SU-DHL-6 (cell line): ENCODE results near the gene FOXN3.

ENCODE experiments used
- H2AFZ ChIP-seq: fragments of 200-600 bp; sonication (generic); 2 replicates; pipeline ENCODE4 v1.6.1; 2014; ENCODE audit warnings: low read depth, mild to moderate bottlenecking, moderate library complexity, mixed read lengths, antibody characterized with exemption, low read length; ENCODE audit not compliant: severe bottlenecking
- H3F3A ChIP-seq: fragments of 200-600 bp; shearing (Covaris generic); 2 replicates; pipeline ENCODE4 v1.6.0; 2016; ENCODE audit warnings: antibody characterized with exemption, mild to moderate bottlenecking; ENCODE audit not compliant: insufficient read depth
- H3K27ac ChIP-seq: fragments of 200-600 bp; sonication (generic); 2 replicates; pipeline ENCODE4 v1.5.1; 2016; ENCODE audit warnings: low read depth, mild to moderate bottlenecking, low read length, moderate library complexity, mixed read lengths
- H3K27me3 ChIP-seq: fragments of 200-600 bp; sonication (generic), shearing (Covaris generic); 2 replicates; pipeline ENCODE4 v1.6.0; 2014; ENCODE audit warnings: mild to moderate bottlenecking, low read length
- H3K36me3 ChIP-seq: fragments of 200-600 bp; sonication (generic); 2 replicates; pipeline ENCODE4 v1.6.1; 2014; ENCODE audit warnings: mild to moderate bottlenecking, low read length, mixed read lengths
- H3K4me2 ChIP-seq: fragments of 300-600, 200-600 bp; shearing (Covaris generic), sonication (generic); 2 replicates; pipeline ENCODE4 v1.6.0; 2014; ENCODE audit warnings: low read length, low read depth, mild to moderate bottlenecking; ENCODE audit not compliant: poor library complexity, severe bottlenecking
- H3K4me3 ChIP-seq: fragments of 200-600 bp; sonication (generic); 2 replicates; pipeline ENCODE4 v1.5.1; 2014; ENCODE audit warnings: antibody characterized with exemption, low read length, mild to moderate bottlenecking, mixed read lengths; ENCODE audit not compliant: insufficient read depth, poor library complexity, severe bottlenecking
- H3K79me2 ChIP-seq: fragments of 200-600 bp; sonication (generic); 2 replicates; pipeline ENCODE4 v1.6.1; 2014; ENCODE audit warnings: mild to moderate bottlenecking, low read length, moderate library complexity; ENCODE audit not compliant: insufficient read depth
- H3K9ac ChIP-seq: fragments of 200-600 bp; sonication (generic); 2 replicates; pipeline ENCODE4 v1.7.0; 2014; ENCODE audit warnings: mild to moderate bottlenecking, low read length
- H3K9me2 ChIP-seq: fragments of 200-600 bp; sonication (generic); replicated peaks from 2 replicates; pipeline ENCODE4 v1.6.1; 2014; ENCODE audit warnings: low read length; ENCODE audit not compliant: insufficient read depth
- H3K9me3 ChIP-seq: fragments of 200-600 bp; sonication (generic); 2 replicates; pipeline ENCODE4 v1.6.1; 2014; ENCODE audit warnings: low read length, mixed read lengths; ENCODE audit not compliant: insufficient read depth
- H4K20me1 ChIP-seq: fragments of 200-600 bp; sonication (generic); 2 replicates; pipeline ENCODE4 v1.6.1; 2014; ENCODE audit warnings: low read depth, mild to moderate bottlenecking, antibody characterized with exemption, low read length, moderate library complexity, mixed read lengths
- CTCF ChIP-seq: fragments of 200-600 bp; sonication (generic); IDR thresholded peaks from one replicate; pipeline ENCODE4 v1.5.1; 2017; ENCODE audit warnings: antibody characterized with exemption, mild to moderate bottlenecking, low read length, moderate library complexity; ENCODE audit not compliant: insufficient read depth, poor library complexity, severe bottlenecking
- EZH2phosphoT487 ChIP-seq: fragments of 200-600 bp; sonication (generic), shearing (Covaris generic); conservative IDR thresholded peaks from 2 replicates; pipeline ENCODE4 v1.6.1; 2018; ENCODE audit warnings: mild to moderate bottlenecking, antibody characterized with exemption, low read length, moderate library complexity, mixed read lengths

FOXN3 gene

GRCh38 chr14:89307409-89307808 lies 109.6 kb downstream of the FOXN3 start:
- Histone ChIP-seq H3K36me3 (no peaks in the 10 kb centered on the region), H3K9me3 (no peaks in the 10 kb centered on the region), H3K4me3 (peak overlapping the region; percentile 3), H3K27ac (peak overlapping the region; percentile 97), H2AFZ (no peak overlapping the region), H3K79me2 (peaks cover 68% of the 10 kb centered on the region), H3F3A (peaks cover 65% of the 10 kb centered on the region), H3K4me2 (peak overlapping the region; percentile 96), H3K9me2 (no peaks in the 10 kb centered on the region), H4K20me1 (no peaks in the 10 kb centered on the region), H3K9ac (peak overlapping the region; percentile 64), H3K27me3 (no peaks in the 10 kb centered on the region)
- TF ChIP-seq CTCF (no peak), EZH2phosphoT487 (no peak)

GRCh38 chr14:89304972-89305703 lies 111.9 kb downstream of the FOXN3 start:
- Histone ChIP-seq H4K20me1 (no peaks in the 10 kb centered on the region), H3K4me2 (peak overlapping the region; percentile 96), H3K27ac (peak overlapping the region; percentile 97), H3K9me2 (no peaks in the 10 kb centered on the region), H3K79me2 (peaks cover 68% of the 10 kb centered on the region), H3K27me3 (no peaks in the 10 kb centered on the region), H3F3A (peaks cover 65% of the 10 kb centered on the region), H3K9ac (peak overlapping the region; percentile 64), H2AFZ (no peak overlapping the region), H3K9me3 (no peaks in the 10 kb centered on the region), H3K36me3 (no peaks in the 10 kb centered on the region), H3K4me3 (peak overlapping the region; percentile 50)
- TF ChIP-seq CTCF (no peak), EZH2phosphoT487 (no peak)

GRCh38 chr14:89304561-89304960 lies 112.5 kb downstream of the FOXN3 start:
- H3K9me2 ChIP-seq: no peaks in the 10 kb centered on the region
- H3K4me3 ChIP-seq: peak overlapping the region; percentile 50
- peaks cover 59% of the 10 kb centered on the region for H3F3A ChIP-seq
- no peaks in the 10 kb centered on the region for H3K9me3 ChIP-seq
- no peak for TF ChIP-seq EZH2phosphoT487
- TF ChIP-seq CTCF: no peak
- no peak overlapping the region for H2AFZ ChIP-seq
- no peaks in the 10 kb centered on the region for H3K27me3 ChIP-seq
- H3K27ac ChIP-seq: peak overlapping the region; percentile 97
- no peaks in the 10 kb centered on the region for H4K20me1 ChIP-seq
- H3K36me3 ChIP-seq: 0 out of 2 replicates have a peak, but pooled peaks cover 1% of the 10 kb centered on the region
- H3K79me2 ChIP-seq: peaks cover 65% of the 10 kb centered on the region
- peak overlapping the region; percentile 96 for H3K4me2 ChIP-seq
- H3K9ac ChIP-seq: peak overlapping the region; percentile 64
